DND-41 (cell line): ENCODE measurements around the gene UVRAG.

Experiments used
- ATAC-seq: fragments of 200-7000 bp; cut with Tn5 transposase; 3 replicates; pipeline ENCODE4 v1.9.1; 2021; ENCODE audit warnings: low read depth; ENCODE audit not compliant: insufficient read depth
- DNase-seq: peaks from one replicate; pipeline ENCODE4 v3.0.0-alpha.2; 2020
- H2AFZ ChIP-seq: 2 replicates; pipeline ENCODE4 v1.6.0; 2012; ENCODE audit warnings: low read depth, low read length
- H3K27ac ChIP-seq: 2 replicates; pipeline ENCODE4 v1.5.1; 2012; ENCODE audit warnings: low read length, inconsistent platforms
- H3K27me3 ChIP-seq: fragments of 200-600 bp; sonication (generic); 2 replicates; pipeline ENCODE4 v1.6.0; 2012; ENCODE audit warnings: low read length, mild to moderate bottlenecking, inconsistent platforms; ENCODE audit not compliant: insufficient read depth, poor library complexity
- H3K36me3 ChIP-seq: 2 replicates; pipeline ENCODE4 v1.5.1; 2012; ENCODE audit warnings: low read length, inconsistent platforms; ENCODE audit not compliant: insufficient read depth
- H3K4me1 ChIP-seq: 2 replicates; pipeline ENCODE4 v1.5.1; 2012; ENCODE audit warnings: mild to moderate bottlenecking, low read length; ENCODE audit not compliant: insufficient read depth
- H3K4me2 ChIP-seq: 2 replicates; pipeline ENCODE4 v1.6.0; 2012; ENCODE audit warnings: mild to moderate bottlenecking, moderate library complexity, low read length, inconsistent platforms; ENCODE audit not compliant: insufficient read depth
- H3K4me3 ChIP-seq, 2 experiments: fragments of 200-600 bp in 1 of 2; shearing (Covaris generic) in 1 of 2; 2 replicates each; pipeline ENCODE4 v1.5.1; 2012 to 2016; ENCODE audit warnings: inconsistent platforms in 2 of 2, low read length in 2 of 2, mild to moderate bottlenecking in 2 of 2, low read depth in 1 of 2, moderate library complexity in 1 of 2
- H3K79me2 ChIP-seq: 2 replicates; pipeline ENCODE4 v1.6.0; 2012; ENCODE audit warnings: low read length, inconsistent platforms; ENCODE audit not compliant: insufficient read depth
- H3K9ac ChIP-seq: 2 replicates; pipeline ENCODE4 v1.6.0; 2012; ENCODE audit warnings: low read depth, mild to moderate bottlenecking, inconsistent platforms, low read length, moderate library complexity
- H3K9me3 ChIP-seq: 2 replicates; pipeline ENCODE4 v1.5.1; 2012; ENCODE audit warnings: low read length, moderate library complexity, mild to moderate bottlenecking, inconsistent platforms; ENCODE audit not compliant: insufficient read depth, severe bottlenecking
- H4K20me1 ChIP-seq: 2 replicates; pipeline ENCODE4 v1.6.0; 2012; ENCODE audit warnings: low read length; ENCODE audit not compliant: insufficient read depth
- EZH2 ChIP-seq: IDR thresholded peaks from 3 replicates; pipeline ENCODE4 v1.6.1; 2012; ENCODE audit warnings: borderline replicate concordance, low read depth, mild to moderate bottlenecking, moderate library complexity, low read length, inconsistent platforms; ENCODE audit not compliant: severe bottlenecking
- TF ChIP-seq, protein P1 (sequence below): IDR thresholded peaks from 2 replicates; pipeline ENCODE4 v1.5.1; 2012; ENCODE audit warnings: borderline replicate concordance, low read length, moderate library complexity, mild to moderate bottlenecking; ENCODE audit not compliant: poor library complexity, severe bottlenecking; ENCODE audit errors: extremely low read depth

The UVRAG gene

DNA sequence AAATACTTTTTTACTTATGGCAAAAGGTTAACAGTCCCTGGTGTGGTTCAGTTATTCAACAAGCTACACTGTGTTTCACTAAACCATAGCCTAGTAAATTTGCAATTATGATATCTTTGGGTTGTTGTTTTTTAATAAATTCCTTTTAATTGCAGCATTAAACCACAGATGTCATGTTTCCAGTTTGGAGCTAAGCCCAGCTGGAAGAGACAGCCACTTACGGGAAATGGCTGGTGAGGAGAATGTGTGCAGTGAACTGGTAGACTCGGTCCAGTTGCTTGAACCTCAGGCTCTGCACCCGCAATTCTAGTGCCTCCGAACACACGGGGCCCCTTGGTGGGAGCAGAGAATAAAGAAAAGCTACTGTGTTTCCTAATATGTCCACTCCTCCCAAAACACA lies 320.5 kb downstream of the UVRAG start:
- H3K9ac ChIP-seq, result no peak overlapping the region
- H3K4me2 ChIP-seq, result no peak overlapping the region
- ATAC-seq (no peak), DNase-seq (no peak)
- H3K36me3 ChIP-seq, result peaks cover 7% of the 10 kb centered on the region; the same call in 1 of the 2 replicates
- no peak overlapping the region for H3K4me3 ChIP-seq
- no peak overlapping the region for H2AFZ ChIP-seq
- H3K27me3 ChIP-seq, result no peaks in the 10 kb centered on the region
- no peaks in the 10 kb centered on the region for H3K4me1 ChIP-seq
- no peak overlapping the region for H3K27ac ChIP-seq
- H3K79me2 ChIP-seq, result no peaks in the 10 kb centered on the region
- H4K20me1 ChIP-seq, result peaks cover 3% of the 10 kb centered on the region; the same call in 1 of the 2 replicates
- no peaks in the 10 kb centered on the region for H3K9me3 ChIP-seq
- no peak for TF ChIP-seq EZH2
- TF ChIP-seq, protein P1, sequence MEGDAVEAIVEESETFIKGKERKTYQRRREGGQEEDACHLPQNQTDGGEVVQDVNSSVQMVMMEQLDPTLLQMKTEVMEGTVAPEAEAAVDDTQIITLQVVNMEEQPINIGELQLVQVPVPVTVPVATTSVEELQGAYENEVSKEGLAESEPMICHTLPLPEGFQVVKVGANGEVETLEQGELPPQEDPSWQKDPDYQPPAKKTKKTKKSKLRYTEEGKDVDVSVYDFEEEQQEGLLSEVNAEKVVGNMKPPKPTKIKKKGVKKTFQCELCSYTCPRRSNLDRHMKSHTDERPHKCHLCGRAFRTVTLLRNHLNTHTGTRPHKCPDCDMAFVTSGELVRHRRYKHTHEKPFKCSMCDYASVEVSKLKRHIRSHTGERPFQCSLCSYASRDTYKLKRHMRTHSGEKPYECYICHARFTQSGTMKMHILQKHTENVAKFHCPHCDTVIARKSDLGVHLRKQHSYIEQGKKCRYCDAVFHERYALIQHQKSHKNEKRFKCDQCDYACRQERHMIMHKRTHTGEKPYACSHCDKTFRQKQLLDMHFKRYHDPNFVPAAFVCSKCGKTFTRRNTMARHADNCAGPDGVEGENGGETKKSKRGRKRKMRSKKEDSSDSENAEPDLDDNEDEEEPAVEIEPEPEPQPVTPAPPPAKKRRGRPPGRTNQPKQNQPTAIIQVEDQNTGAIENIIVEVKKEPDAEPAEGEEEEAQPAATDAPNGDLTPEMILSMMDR, result no peak

DNA sequence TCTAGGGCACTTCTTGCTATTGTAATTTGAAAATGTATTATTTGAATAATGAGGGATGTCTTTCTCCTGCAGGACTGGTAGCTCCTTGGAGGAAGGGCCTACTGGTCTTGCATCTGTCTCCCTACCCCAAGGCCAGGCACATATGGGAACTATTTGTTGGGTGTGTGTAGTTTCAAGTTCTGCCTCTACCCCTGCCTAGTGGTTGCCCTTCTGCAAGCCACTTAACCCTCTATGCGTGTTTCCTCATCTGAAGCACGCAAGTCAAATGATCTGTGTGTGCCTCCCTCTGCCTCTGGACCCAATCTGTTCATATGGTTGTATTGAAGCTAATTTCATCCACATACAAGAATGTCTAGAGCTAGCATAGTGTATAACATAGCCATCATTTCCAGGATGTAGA lies 324.3 kb downstream of the UVRAG start:
- Histone ChIP-seq H3K9me3 (no peaks in the 10 kb centered on the region), H3K9ac (no peak overlapping the region), H2AFZ (no peak overlapping the region), H3K27ac (no peak overlapping the region), H3K4me1 (no peaks in the 10 kb centered on the region), H3K36me3 (peaks cover 30% of the 10 kb centered on the region), H3K27me3 (no peaks in the 10 kb centered on the region), H3K79me2 (no peaks in the 10 kb centered on the region), H3K4me3 (no peak overlapping the region), H4K20me1 (no peaks in the 10 kb centered on the region; the same call in 1 of the 2 replicates), H3K4me2 (no peak overlapping the region)
- DNase-seq, result no peak
- ATAC-seq, result no peak
- no peak for TF ChIP-seq EZH2
- TF ChIP-seq, protein P1, result no peak

DNA sequence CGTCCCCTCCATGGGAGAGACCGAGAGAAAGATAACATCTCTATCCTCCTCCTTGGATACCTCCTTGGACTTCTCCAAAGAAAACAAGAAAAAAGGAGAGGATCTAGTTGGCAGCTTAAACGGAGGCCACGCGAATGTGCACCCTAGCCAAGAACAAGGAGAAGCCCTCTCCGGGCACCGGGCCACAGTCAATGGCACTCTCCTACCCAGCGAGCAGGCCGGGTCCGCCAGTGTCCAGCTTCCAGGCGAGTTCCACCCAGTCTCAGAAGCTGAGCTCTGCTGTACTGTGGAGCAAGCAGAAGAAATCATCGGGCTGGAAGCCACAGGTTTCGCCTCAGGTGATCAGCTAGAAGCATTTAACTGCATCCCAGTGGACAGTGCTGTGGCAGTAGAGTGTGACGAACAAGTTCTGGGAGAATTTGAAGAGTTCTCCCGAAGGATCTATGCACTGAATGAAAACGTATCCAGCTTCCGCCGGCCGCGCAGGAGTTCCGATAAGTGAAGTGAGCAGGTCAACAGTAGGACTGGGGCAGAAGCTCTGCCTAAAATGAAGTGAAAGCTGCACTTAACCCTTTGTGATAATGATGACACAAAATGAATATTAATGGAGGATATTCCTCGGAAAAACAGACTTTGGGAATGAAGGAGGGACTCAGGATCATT lies 326.0 kb downstream of the UVRAG start:
- H3K9me3 ChIP-seq, result no peaks in the 10 kb centered on the region
- no peak for ATAC-seq
- DNase-seq, result no peak
- no peak overlapping the region for H2AFZ ChIP-seq
- no peak overlapping the region for H3K27ac ChIP-seq
- TF ChIP-seq, protein P1, result no peak
- no peak for TF ChIP-seq EZH2
- no peaks in the 10 kb centered on the region; the same call in 1 of the 2 replicates for H4K20me1 ChIP-seq
- H3K4me3 ChIP-seq, result no peak overlapping the region
- peaks cover 28% of the 10 kb centered on the region for H3K36me3 ChIP-seq
- H3K9ac ChIP-seq, result no peak overlapping the region
- H3K4me2 ChIP-seq, result no peak overlapping the region
- no peaks in the 10 kb centered on the region for H3K4me1 ChIP-seq
- no peaks in the 10 kb centered on the region for H3K27me3 ChIP-seq
- no peaks in the 10 kb centered on the region for H3K79me2 ChIP-seq
